NCI-H1048 (cell line): Measurements from ENCODE around the gene FCSK.
"Not testable (repeated sequence)": the region's sequence is repeated elsewhere in the genome, so short reads cannot be mapped to it uniquely, and the experiment has no call there.

Experiments used
- DNase-seq: peaks from one replicate; lab custom pipeline; 2025; lab: John Stamatoyannopoulos, UW

FCSK gene

GRCh38 chr16:70524399-70524825, 70.0 kb downstream of the FCSK start:
- not testable (repeated sequence) for DNase-seq

DNA sequence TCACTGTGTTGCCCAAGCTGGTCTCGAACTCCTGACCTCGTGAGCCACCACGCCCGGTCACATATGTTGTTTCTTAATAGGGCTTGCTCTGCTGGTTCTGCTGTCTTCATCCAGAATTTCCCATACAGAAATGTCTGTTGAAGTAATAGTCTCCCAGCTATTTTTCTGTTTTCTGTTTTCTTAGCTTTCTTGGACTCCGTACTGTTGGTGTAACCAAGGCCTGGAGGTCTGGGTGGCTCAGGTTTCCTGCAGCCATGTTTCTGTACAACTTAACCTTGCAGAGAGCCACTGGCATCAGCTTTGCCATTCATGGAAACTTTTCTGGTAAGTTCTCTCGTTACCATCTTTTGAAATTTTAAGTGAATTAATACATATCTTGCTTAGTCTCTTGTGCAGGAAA, 72.0 kb downstream of the FCSK start:
- no peak for DNase-seq

DNA sequence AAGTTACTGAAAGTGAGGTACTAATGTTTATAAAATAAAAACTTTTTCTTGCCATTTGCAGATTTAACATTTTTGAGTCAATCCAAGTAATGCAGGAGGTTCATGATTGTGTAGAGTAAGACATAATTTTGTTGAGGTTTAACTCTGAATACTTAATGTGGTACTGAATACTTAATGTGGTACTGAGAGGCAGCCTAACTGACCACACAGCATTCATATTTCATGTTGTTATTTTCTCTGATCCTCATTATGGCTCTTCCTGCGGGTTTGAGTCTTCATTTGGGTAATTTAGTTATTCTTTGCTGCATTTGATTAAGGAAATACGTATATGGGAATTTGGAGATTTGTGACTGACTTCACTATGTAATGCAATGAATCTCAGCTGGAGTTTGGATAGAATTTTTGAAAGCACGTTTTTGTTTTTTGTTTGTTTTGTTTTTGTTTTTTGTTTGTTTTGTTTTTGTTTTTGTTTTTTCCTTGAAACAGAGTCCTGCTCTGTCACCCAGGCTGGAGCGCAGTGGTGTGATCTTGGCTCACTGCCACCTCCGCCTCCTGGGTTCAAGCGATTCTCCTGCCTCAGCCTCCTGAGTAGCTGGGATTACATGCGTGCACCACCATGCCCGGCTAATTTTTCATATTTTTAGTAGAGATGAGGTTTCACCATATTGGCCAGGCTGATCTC, 73.1 kb downstream of the FCSK start:
- DNase-seq: no peak

GRCh38 chr16:70529051-70529777, 74.8 kb downstream of the FCSK start:
- no peak for DNase-seq
